HG03135 (cell line): Measurements from ENCODE around the gene GLRA1.

ENCODE experiments used
- ATAC-seq: cut with Tn5 transposase; IDR thresholded peaks from one replicate; pipeline ENCODE4 v1.9.1; 2021; ENCODE audit warnings: mild to moderate bottlenecking, moderate library complexity; ENCODE audit not compliant: unreplicated experiment

The GLRA1 gene

DNA sequence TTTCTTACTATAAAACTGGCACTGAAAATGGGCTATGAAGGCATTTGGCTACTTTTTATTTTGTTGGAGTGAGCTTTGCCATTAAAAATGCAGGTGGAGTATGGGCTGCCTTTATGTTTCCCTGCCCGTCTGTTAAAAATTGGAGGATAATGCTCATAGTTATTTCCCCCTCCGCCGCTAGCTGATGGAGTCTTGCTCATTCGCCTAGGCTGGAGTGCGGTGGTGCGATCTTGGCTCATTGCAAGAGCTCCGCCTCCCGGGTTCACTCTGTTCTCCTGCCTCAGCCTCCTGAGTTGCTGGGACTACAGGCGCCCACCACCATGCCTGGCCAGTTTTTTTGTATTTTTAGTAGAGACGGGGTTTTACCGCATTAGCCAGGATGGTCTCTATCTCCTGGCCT, 144.3 kb downstream of the GLRA1 start:
- ATAC-seq: no peak

DNA sequence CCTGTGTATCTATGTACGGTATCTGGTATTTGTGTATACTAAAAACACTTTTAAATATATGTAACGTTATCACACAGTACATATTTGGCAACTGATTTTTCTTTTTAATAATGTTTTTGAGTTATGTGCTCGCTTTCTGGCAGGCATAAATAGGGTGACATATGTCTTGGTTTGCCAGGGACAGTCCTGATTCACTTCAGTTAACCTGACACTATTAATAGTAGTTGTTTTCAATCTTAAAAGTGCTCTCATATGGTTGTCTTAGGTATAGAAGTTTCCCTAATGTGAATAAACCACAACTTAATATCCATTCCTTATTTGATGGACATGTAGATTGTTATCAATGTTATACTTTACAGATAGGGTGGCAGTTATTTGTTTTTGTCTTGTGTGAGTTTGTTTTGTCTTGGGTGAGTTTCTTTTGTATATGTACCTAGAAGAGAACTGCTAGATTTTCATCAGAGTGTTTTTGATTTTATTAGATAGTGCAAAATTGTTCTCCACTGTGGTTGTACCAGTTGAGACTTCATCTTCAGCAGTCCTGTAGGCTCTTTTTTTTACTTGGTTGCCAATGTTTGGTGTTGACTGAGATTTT, 145.0 kb downstream of the GLRA1 start:
- no peak for ATAC-seq

DNA sequence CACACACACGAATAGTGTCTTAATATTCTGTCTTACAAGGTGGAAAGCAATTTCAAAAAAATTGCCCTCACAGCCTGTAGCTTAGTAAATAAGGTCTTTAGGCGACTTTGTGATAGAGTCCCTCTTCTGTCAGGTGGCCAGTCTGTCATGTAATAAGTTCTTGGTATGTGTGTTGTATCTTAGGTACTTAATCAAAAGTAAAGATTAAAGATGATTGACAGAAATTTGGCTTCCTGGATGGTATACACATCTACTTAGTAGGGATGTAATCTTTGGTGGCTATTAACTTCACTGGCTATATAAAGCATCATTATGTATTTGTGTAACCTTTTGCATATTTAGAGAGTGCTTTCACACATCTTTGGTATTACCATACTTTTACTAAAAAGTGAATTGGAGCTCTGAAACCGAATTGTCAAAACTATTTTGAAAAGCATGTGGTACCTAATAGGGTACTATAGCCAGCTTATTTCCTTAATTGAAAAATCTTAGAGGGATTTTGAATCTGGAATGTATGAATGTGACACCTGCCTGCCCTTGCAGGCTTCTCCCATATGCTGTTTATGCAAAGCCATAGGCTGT, 149.5 kb downstream of the GLRA1 start:
- ATAC-seq: no peak

DNA sequence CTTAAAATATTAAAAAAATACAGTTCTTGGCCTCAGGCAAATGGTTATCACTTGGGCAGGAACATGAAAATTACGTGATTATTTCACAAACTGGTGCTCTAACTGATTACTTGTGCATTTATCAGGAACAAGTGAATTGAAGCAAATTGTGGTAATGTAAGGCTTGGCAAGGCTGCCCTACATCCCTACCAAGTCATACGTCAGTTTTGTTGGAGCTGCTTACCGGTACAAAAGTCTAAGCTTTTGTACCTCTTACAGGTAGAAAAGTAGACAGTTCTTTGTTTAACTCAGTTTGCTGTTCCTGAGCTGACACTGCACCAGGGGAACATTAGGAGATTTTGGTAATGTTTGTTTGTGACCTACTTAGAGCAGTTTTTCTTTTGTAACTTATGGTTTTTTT, 150.7 kb downstream of the GLRA1 start:
- no peak for ATAC-seq

DNA sequence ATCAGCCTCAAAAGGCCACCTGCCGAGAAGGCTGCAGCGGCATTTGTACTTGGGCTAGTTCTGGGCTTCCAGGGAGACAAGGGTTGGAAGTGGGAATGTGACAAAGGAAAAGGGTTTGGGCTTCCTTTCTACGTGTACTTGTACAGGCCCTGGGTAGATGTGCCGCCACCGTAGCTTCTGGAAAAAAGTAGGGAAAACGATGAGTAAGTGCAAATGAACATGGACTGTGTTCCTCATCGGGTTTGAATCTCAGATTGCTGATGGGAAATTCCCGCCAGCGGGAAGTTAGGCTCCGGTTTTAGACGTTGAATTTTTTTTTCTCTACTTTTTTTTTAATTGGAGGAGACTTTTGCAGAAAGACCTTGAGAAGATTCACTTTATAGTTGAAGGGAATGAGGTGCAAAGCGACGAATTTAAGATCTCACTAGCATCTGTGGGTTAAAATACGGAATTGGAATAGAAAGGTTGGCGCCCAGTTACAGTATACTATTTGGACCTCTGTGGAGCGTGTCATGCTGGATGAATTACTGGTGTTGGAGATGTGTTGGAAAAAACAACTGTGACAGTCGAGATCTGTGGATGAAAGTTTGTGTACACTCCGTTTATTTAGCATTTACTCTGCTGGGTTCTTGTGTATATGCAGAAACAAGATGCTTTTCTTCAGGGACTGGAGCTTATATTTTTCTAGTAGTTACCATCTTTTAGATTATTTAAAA, 151.6 kb downstream of the GLRA1 start:
- no peak for ATAC-seq
